NCI-H187 treated with DMSO at 0.1 percent for 48 hours (cell line): ENCODE data around the gene CLEC16A.

ENCODE experiments used
- DNase-seq: peaks from one replicate; lab custom pipeline; 2025; lab: John Stamatoyannopoulos, UW

CLEC16A gene

DNA sequence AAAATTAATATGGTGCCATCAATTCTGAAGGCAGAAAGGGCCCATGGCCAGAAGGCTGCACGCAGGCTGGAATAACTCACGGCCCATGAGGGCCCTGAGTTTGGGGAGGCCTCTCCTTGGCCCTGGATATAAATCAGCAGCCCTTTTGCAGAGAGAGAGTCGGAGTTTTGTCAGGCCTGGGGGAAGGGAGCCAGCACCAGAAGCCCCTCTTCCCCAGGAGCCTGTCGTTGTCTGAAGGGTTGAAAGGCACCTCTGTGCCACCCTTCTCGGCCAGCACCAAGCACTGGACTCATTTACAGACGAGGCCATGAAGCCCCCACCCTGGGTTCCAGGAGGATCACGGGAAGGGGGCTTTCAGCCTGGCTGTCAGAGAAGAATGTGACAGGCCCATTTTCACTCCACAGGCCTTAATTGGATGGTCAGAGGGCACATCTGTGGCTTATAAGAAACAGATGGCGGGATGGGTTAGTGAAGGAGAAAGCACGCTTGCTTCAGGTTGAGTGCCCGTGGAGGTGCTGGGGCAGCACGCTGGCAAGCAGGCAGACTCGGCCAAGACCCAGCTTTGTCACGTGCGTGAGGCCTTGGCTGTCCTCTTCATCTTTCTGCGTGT lies 140.6 kb downstream of the CLEC16A start:
- no peak for DNase-seq

DNA sequence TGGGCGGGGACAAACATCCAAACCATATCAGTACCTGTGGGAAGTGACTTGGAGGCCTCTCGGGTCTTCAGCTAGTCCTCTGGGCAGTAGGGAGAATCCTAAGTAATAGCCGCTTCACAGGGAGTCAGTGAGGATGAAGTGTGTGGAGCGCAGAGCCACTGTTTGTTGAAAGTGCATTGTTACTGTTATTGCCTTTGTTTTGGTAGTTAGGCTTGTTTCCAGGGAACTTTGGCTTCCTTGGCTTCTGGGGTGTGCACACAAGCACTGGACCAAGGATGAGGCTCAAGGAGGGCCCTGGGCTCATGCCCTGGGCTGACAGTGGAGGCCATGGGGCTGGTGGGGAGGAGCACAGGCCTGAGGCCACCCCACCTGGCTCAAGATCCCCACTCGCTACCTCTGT lies 141.6 kb downstream of the CLEC16A start:
- no peak for DNase-seq

DNA sequence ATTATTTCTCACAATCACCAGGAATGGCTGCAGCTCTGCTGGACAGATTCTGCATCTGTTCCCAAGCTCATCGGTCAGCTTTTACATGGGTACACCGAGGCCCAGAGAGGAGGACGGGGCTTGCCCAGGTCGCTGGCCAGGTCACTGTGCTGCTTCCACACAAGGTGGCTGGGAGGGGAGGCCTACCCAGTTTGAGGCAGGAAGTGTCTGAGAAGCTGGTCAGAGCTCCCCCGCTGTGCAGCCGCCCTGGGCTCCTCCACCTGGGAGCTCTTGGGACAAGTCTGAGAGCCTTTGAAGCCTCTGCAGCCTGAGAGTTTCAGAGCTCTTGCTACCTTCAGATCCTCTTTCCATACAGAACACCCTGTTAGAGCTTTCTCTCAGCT lies 143.3 kb downstream of the CLEC16A start:
- no peak for DNase-seq

DNA sequence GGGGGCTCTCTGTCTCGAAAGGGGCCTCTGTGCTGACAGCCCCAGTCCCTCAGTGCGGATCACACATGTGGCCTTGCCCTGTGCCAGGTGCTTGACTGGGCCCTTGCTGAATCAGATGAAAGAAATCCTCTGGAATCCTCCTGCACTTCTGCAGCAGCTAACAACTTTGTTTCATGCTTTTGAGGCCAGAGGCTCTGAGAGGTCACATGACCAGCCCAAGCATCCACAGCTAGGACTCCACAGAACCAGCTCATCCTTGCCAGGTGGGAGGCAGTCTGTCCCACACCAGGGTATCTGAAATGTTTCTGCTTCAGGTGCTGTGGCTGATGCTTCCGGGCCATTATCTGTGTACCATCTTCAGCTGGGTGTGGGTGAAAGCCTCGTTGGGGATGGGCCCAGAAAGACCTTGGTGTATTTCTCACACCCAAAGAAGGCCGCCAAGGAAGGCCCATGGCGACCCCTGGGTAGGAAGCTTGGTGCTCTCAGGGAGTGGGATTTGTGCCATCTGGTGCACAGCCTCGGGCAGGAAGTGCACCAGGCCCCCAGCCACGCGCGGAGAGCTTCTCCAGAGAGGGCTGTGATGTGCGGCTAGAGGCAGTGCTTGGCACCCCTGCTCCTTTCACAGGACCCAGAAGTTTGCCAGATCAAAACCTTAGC lies 143.8 kb downstream of the CLEC16A start:
- no peak for DNase-seq

DNA sequence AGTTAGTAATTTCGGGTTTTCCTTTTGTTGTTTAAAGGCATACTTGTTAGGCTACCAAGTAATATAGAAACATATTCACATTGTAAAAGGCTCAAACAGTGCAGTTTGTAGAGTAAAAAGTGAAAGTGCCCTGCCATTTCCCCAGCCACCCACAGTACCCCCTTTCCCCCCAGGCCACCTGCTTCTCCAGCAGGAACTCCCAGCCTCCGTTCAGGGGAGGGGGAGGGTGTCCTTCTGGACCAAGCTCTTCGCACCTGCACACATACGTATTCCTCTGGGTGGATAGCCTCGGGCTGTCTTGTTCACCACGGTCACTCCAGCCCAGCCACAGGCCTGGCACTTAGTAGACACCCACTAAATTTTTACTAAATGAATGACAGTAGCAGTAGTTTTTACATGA lies 144.5 kb downstream of the CLEC16A start:
- no peak for DNase-seq

DNA sequence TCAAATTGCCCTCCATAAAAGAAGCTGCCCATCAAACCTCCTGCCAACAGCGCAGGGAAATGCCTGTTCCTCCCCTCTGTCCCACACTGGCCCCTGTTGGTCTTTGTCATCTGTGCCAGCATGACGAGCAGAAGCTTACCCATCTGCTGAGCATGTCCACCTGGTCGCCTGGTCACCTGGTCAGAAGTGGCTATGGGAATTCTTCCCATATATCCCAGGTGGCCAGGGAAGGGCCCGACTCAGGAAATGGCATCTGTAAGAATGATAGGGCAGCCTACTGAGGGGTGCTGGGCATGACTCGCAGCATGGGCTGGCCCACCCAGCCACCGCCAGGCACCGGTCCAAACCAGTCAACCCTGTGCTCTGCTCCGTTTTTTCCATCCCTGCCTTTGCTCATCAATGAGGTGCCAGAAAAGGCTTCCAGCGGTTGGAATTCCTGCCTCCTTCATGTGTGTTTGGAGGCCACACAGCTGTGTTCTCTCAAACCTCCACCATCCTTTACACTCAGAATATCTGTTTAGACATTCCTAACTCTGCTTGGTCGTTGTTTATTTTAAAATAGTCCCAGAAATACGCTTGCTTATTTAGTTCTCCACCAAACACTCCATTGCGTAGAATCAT lies 145.2 kb downstream of the CLEC16A start:
- no peak for DNase-seq

DNA sequence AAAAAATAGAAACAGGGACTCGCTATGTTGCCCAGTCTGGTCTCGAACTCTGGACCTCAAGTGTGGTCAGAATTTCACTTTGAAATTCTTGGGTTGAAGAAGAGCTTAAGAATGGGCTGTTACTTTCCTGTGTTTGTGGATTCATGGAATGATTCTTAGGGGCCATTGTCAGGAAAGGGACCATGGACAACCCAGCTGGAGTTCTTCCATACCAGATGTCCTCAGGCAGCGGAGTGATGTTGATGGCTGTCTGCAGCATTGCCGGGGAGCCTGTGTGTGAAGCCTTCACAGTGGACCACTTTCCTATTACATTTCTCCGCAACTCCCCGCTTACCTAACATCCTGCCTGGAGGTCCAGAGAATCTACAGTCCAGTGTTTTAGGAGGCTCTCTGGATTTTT lies 145.9 kb downstream of the CLEC16A start:
- no peak for DNase-seq

DNA sequence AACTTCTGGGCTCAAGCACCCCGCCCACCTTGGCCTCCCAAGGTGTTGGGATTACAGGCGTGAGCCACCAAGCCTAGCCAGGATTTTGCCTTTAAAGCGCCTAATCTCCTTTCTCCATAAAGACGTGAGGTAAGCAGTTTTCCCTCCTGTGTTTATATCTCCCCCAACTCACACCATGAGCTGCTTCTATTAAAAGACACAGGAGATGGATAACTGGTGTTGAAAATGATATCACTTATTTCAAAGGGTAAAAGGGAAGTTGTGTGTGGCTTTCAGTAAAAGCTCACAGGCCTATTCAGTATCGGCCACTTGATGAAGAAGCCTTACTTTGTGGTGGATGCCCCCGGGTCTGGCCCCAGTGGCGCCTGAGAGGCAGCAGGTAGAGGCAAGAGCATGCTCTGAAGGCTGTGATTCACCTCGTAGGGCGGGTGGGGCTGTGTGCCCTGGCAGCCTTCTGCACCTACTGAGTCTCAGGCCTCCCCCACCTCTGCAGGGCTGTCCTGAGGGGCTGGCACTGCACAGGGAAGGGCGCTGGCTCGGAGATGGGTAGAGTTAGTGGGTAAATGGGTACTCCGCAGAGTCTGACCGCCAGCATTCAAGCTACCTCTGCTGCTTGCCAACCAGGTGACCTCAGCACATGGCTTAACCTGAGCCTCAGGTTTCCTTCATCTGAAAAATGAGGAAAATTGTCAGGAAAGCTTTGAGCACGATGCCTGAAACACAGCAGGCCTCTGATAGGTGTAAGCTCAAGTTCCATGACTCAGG lies 146.8 kb downstream of the CLEC16A start:
- no peak for DNase-seq

DNA sequence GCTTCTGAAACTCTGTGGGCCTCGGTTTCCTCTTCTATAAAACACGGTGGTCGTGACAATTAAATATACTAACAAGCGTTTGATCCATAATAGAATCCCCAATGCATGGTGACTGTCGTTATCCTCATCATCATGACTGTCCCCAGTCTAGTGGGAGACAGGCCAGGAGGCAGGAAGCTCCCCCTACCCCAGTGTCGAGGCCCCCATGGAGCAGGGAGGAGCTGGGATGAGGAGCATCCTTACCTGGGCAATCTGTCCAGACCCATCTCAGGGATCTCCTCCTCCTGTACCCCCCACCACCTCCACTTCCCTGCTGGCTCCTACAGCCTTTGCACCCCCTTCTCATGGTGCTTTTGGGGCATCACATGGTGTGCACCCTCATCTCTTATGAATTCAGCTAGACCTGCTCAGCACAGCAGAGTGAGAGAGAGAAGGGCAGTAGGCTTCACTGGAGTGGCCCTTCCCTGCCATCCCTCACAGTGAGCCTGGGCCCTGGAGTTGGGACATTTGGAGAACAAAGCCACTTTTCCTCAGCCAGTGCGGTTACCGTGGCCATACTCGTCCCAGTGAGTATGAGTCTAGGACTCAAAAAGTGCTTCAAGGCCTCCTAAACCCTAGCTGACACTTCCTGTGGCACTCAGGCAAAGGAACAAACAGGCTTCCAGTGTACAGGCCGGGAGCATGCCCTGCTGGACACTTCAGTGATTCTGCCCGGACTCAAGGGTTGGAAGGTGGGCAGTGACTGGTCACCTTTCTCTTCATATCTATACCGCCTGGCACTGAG lies 148.6 kb downstream of the CLEC16A start:
- DNase-seq, result no peak

DNA sequence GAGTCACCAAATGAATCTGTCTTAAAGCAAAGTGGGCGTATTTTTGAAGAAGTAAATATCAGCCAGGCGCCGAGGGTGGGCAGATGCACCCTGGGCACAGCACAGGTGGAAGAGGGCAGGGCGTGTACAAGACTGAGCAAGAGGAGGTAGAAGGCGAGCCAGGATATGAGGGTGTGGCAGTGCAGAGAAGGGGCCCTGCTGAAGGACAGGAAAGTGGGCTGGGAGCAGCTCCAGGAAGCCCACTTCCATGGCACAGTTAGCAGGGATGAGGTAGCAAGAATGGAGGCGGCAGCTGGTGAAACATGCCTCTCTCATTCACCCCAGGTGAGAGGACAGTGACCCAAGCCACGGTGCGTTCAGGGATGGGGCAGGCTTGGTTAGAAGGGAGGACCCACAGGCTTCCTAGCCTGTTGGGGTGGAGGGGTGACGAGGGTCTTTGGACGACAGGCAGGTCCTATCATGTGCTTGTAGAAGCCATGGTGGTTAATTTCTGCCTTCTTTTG lies 149.3 kb downstream of the CLEC16A start:
- DNase-seq, result no peak

DNA sequence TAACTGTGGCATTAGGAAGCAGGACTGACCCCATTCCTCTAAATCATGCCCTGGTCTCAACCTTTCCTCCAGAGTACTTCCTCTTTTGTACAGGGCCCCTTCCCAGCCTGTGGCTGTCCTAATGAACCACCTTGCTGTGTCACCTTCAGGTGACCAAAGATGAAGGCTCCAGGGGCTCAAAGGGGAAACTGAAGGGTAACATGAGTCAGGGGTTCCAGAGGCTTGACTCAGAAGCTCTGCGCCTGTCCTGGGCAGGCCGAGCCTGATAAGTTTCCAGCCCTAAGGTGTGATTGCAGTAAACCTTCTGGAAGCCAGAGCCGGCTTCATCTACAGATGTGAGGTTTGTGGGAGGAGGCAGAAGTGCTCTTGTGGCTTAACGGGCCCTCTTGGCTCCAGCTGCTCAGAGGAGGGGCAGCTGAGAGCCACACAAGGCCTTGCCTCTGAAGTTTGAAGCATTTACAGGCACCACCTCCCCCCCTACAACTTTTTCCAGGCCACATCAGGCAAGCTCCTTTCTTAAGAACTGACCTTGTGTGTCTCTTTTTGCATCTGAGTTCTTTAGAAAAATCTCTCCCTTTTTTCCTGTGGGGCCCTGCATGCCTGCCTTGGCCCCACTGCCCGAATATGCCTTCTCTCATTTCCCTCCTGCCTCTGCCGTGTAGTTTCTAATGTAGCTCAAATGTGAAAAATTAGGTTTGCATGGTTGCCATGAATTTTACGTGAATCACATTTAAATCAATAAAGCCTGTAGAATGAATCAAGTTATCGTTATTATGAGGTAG lies 149.9 kb downstream of the CLEC16A start:
- no peak for DNase-seq

DNA sequence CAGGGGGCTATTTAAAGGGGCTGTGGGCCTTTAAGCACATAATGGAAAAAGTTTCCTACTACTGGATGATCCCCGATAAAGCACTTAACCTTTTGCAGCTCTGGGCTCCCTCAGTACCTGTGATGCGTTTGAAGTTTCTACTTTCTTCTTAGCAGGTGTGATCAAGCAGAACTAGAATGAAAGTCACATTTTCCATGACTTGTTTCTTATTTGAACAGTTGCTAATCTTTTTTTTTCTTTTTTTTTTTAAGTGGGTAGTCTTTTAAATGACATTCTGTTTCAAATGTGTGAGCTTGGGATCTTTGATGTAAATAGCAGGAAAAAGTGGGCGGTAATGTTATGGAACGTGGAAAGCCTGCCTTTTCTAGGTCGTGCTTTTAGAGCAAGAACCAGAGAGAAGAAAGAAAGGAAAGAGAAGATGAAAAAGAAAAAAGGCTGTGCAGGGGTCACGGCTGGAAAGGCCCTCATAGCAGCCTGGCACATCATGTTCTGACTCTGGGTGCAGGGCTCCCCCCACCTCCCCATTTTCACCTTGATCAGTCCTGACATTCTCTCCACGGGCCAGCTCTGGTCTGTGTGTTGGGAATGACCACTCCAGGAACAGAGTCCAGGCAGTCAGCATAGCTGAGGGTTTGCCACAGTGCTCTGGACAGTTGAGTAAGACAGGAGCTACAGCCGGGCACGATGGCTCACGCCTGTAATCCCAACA lies 150.6 kb downstream of the CLEC16A start:
- DNase-seq, result no peak

DNA sequence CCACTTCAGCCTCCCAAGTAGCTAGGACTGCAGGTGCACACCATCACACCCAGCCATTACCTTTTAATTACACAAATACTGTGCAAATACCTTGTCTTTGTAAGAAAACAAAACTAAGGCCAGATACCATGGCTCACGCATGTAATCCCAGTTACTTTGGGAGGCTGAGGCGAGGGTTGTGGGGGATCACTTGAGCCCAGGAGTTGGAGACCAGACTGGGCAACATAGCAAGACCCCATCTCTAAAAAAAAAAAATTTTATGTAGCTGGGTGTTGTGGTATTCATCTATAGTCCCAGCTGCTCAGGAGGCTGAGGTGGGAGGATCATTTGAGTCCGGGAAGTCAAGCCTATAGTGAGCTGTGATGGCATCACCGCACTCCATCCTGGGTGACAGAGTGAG lies 151.6 kb downstream of the CLEC16A start:
- no peak for DNase-seq

DNA sequence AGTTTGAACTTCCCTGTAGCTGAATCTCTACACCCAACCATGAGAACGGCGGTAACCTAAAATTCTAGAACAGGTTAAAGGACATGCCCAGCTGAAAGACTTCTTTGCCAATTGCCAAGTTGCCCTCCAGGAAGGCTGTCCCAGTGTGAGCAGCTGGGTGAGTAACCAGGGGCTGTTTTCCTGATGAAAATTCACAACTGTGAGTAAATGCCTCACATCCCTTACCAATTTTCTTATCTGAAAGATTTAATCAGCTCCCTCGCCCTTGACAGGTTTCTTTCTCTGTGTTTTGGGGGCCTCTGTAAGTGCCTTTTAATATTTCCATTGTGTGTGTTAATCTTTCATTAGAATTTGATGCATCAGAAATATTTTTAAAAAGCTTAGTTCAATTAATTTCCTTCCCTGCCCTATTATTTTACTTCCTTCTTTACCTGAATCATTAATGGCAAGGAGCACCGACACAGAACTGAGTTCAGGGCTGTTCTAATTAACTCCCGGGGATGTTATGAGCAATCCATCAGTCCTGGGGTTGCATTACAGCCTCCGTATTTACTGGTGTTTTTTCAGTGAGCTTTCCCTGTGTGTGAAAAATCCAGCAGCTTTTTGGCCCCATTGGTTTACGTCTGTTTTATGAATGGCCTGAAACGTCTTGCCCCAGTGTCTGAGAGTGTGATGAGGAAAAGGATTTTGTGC lies 152.9 kb downstream of the CLEC16A start:
- no peak for DNase-seq

DNA sequence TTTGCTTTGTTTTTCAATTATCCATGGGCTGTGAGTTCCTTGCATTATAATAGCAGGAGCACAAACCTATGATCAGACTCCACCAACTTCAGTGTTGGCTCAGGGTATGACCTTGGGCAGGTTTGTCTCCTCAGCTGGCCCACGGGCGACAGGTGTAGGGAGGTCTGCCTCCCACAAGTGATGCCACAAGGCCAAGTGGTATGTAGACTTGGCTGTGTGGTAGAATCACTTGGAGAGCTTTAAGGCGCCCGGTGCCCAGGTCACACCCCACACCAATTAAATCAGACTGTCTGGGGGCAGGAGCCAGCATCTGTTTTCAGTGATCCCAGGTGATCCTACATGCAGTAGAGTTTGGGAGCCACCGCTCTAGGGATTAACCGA lies 153.4 kb downstream of the CLEC16A start:
- no peak for DNase-seq

DNA sequence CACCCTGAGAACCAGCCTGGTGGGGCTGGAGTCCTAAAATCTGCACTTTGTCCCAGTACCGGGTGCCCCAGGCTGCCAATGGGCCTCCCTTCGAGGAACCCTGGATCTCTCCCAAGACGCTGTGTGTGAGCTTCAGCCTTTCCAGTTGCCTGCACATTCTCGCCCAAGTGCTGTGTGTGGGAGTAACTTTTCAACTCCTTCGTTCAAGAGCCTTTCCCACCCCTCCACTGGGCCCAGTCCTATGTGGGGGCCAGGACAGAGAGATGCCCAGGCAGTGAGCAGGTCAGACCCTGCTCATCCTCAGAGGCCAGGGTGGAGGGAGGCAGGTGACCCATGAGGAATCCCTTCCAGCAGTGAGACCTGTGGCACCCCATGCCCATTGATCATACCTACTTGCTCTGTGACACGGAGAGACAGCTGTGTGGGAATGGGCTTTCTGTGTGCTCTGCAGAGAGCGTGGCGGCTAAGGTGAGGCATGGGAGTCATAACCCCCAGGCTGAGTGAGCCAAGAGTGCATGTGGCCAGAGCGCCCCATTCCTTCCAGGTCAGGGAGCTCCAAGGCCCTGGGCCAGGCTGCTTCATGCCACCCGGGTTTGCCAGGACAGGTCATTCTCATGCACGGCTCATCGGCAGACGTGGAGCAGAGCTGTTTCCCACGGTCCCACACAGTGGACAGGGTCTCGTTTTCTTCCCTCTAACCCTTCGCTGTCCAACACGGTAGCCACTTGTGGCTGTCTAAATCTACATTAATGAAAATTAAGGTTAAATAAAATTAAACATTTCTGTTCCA lies 154.4 kb downstream of the CLEC16A start:
- no peak for DNase-seq

DNA sequence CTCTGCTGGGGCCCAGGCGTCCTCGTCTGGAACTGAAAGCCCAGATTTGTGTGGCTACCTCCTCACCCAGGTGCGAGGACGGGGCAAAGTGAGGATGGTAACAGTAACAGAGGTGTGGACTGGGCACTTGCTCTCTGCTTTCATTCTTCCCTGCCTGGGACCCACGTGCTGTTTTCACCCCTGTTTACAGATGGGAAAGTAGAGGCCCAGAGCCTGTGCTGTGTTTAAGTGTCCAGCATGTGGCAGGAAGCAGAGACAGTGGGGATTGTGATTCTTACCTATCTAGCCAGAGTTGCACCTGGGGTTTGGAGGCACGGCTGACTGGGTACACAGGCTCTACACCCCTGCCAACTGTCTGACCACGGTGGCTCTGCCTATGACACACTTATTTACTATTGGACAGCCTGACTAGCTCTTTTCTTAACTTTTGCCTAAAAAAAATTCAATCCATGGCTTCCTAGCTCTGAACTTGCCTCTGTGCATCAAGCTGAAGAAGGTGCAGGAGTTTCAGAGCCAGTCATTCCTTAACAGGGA lies 155.4 kb downstream of the CLEC16A start:
- no peak for DNase-seq

DNA sequence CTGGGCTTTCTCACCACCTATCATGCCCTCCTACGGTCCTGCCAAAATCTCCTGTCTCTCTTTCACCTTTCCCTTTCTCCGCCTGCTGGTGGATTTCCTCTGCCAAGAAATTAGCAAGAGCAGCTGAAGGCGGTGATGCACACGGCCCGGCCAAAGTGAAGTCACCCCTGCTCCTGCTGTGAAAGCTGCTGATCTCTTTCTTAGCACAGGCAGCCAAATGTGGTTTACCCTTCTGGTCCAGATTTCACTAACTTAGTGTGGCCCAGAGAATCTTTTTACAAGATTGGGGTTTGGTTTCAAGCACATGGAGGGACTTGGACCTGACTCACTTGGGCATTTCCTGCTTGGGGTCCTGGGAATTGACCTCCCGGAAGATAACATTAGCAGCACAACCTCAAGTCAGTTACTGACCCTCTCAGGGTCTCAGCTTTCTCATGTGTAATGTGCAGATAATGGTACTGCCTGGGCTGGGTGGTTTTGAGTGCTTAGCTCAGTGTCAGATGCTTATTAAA lies 155.9 kb downstream of the CLEC16A start:
- DNase-seq, result no peak

DNA sequence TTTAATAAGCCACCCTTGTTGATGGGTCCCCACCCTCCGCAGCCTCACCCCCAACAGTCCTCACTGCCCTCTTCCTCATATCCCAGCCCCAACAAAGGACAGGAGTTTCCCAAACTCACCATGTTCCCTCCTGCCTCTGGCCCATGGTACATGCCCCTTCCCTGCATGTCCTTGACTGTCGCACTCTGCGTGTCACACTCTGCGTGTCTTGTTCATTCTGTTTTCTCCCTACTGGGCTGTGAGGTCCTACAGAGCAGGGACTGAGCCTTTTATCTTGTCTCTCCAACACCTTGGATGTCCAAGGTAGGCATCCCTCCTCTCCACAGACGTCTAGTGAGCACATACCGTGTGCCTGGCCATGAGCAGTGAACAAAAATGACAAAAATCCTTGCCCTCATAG lies 156.9 kb downstream of the CLEC16A start:
- DNase-seq, result no peak
